HG03196 (cell line): ENCODE results near the gene NEB.
"Not testable (repeated sequence)": the region's sequence is repeated elsewhere in the genome, so short reads cannot be mapped to it uniquely, and the experiment has no call there.

ENCODE experiments used
- ATAC-seq: cut with Tn5 transposase; IDR thresholded peaks from one replicate; pipeline ENCODE4 v1.9.1; 2021; ENCODE audit not compliant: unreplicated experiment

The NEB gene

GRCh38 chr2:151654085-151654484 lies 80.2 kb downstream of the NEB start:
- ATAC-seq: no peak

GRCh38 chr2:151651274-151651673 lies 83.0 kb downstream of the NEB start:
- ATAC-seq: no peak

DNA sequence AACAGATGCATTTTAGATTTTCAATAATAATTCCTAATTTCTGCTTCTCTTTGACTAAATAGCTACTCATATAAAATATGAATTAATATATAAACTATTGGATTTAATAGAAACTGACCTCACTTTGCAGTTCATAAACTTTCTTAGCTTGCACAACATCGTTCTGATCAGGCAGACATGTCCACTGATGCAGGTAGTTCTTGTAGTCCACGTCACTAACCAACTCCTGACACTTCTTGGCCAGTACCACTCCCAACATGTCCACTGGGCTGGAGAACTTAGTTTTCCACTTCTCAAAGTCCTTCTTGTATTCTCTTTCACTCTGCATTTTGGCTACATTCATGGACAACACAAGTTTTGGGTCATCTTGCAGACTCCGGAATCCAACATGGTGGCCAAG lies 83.8 kb downstream of the NEB start:
- no peak for ATAC-seq

GRCh38 chr2:151649966-151650365 lies 84.3 kb downstream of the NEB start:
- no peak for ATAC-seq

GRCh38 chr2:151649400-151649799 lies 84.9 kb downstream of the NEB start:
- no peak for ATAC-seq

GRCh38 chr2:151646512-151646911 lies 87.8 kb downstream of the NEB start:
- not testable (repeated sequence) for ATAC-seq

GRCh38 chr2:151644580-151644979 lies 89.7 kb downstream of the NEB start:
- no peak for ATAC-seq

DNA sequence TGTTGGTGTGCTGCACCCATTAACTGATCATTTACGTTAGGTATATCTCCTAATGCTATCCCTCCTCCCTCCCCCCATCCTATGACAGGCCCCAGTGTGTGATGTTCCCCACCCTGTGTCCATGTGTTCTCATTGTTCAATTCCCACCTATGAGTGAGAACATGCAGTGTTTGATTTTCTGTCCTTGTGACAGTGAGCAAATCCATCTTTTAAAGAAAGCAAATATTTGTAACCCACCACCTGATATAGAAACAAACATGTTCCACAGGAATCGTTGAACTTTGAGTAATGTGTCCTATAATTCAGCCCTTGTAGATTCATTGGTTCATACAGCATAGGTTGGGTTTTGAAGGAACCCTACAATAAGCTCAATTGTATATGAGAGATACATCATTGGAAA lies 92.4 kb downstream of the NEB start:
- ATAC-seq: not testable (repeated sequence)

DNA sequence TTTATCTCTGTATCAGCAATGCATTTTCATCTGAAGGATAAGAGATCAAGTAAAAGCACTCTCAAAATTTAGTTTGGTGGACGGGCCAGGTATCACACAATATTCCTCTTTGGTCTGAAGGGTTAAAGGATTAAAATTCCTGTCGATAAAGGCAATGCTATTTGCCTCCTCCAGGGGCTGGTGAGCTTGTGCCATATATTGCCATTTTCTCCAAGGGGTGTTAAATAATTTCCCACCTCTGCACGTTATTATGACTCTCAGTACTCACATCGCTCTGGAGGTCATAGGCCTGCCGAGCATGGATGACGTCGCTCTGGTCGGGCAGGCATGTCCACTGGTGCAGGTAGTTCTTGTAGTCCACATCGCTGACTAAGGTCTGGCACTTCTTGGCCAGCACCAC lies 94.2 kb downstream of the NEB start:
- ATAC-seq: no peak

GRCh38 chr2:151638990-151639389 lies 95.3 kb downstream of the NEB start:
- no peak for ATAC-seq

- ATAC-seq: peak; percentile 65
Observed at GRCh38 chr2:151638191-151638933, 95.9 kb downstream of the NEB start.

- peak; percentile 75 for ATAC-seq
Observed at GRCh38 chr2:151637271-151637781, 97.0 kb downstream of the NEB start.

DNA sequence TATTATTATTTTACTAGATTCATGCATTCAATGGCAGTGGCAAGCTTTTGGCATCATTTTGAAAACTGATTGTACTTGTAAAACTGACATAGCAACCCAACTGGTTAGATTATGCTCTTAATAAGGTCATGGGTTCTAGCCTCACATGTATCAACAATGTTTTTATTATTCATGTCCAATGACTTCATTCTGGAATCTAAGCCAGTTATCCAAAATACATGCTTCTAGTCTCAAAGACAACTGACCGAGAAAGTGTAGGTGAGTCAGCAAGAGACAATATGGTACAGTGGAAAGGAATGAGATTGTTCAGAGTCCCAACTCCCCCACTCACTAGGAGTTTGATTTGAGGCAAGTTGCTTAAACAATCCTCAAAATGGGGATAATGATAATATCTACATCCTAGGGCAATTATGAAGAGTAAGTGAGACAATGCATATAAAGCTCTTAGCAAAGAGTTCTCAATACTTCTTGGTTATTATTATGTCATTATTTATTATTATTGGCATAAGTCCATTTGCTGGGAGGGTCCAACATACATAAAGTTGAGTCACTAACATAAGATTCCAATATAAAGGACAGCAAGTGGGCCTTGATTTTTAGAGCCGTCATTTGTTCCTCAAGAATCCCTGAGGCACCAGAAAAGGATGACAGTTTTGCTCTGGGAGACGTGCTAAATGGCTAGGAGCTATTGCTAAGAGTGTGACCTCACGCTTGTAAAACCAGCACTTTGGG lies 99.4 kb downstream of the NEB start:
- ATAC-seq: no peak

DNA sequence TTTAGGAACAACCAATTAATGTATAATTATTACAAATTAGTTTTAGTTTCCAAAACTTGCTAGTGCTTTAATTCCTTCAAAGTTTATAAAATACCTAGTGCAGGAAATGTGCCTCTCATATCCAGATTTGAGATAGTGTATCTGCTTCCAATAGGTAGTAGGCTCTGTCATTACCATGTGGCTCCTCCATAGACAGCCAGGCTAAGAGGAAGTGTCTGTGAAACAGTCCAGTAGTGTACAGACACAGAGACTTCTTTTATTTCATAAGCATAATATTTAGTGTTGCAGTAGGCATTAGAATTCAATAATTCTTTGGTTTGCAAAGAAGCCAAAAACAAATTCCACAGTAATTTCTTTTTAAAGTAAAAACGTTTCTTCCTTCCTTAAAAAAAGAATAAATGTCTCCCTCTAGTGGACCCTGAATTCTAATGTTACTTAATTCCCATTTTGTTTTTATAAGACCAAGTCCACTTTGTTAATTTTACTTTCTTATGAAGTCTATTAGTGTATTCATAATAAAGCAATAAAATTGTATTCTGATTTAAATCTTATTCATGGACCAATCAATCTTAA lies 101.2 kb downstream of the NEB start:
- ATAC-seq: no peak

DNA sequence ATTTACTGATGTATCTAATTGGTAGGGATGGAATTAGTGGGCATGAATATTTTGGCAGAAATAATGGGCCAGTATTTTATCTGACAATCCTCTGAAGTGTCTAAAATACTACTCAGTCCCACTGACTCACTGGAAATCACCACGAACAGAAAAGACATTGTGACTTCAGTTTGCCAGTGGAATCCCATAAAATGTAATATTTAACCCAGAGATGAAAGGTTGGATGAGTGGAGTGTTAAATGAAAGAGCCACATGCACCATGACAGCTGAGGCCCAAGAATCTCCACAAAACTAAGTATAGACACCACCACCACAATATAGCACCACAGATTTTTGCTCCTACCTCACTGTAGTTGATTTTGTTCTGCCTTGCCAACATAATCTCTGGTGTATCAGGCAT lies 103.9 kb downstream of the NEB start:
- ATAC-seq: no peak

DNA sequence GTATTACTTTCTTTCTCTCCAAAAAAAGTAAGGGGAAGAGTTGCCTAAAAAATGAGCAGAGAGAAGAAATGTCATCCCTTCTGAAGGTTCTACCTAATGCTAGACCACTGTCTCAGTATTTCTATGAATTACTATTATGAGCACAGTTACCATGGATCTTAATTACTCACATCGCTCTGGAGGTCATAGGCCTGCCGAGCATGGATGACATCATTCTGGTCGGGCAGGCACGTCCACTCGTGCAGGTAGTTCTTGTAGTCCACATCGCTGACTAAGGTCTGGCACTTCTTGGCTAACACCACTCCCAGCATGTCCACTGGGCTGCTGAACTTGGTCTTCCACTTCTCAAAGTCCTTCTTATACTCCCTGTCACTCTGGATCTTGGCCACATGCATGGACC lies 106.9 kb downstream of the NEB start:
- ATAC-seq: no peak

- ATAC-seq: no peak
Observed at GRCh38 chr2:151624271-151624670, 110.0 kb downstream of the NEB start.

DNA sequence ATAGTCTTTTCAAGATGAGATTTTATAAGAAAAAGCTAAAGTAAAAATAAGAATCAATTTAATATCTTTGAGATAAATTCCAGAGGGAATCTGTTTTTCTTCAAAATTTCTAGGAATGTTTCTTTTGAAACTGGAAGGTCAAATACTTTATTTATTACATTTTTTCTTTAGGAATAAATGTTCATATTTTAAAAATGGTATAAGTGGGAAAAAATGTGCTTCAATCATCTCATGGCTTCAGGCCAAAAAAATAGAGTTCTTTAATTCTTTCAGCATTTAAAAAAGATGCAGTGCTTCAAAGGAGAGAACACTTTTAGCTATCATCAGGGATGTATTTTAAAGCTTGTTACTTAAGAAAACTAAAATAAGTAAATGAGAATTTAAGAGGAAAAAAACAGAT lies 110.6 kb downstream of the NEB start:
- ATAC-seq: no peak

DNA sequence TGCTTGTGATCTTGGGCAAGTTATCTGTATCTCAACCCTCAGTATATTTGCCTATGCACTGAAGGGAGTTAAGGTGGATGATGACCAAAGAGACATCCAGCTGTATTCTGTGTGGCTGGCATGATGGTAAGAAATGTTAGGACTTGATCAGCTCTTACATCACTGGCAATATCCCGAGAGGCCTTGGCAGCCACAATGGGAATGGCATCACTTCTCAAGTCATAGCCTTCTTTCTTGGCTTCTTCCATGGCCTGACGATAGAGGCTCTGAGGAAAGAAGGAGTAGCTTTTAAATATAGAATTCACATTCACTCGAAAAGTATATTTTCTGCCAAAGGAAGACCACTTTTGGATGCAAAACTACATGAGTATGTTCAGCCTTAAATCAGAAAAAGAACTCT lies 113.5 kb downstream of the NEB start:
- ATAC-seq: no peak

DNA sequence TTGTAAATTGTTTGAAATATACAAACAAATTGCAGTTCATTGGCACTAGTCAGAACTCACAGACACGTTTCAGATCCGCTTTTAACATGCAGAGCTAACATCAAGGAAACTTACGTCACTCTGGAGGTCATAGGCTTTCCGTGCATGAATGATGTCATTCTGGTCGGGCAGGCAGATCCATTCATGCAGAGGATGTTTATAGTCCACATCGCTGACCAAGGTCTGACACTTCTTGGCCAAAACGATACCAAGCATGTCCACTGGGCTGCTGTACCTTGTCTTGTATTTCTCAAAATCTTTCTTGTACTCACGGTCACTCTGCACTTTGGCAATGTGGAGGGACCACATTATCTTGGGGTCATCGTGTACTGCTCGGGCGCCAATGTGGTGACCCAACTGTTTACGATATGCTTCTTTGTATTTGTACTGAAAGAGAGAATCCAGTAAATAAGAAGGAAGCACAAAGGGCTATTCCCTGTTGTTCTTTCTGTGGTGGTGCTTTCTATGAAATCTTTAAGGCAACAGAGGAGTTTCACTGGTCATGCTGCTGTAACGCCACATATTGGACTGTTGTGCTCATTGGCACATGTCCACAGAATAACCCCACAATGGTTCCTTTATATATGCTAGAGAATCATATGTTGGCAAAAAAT lies 114.8 kb downstream of the NEB start:
- no peak for ATAC-seq

DNA sequence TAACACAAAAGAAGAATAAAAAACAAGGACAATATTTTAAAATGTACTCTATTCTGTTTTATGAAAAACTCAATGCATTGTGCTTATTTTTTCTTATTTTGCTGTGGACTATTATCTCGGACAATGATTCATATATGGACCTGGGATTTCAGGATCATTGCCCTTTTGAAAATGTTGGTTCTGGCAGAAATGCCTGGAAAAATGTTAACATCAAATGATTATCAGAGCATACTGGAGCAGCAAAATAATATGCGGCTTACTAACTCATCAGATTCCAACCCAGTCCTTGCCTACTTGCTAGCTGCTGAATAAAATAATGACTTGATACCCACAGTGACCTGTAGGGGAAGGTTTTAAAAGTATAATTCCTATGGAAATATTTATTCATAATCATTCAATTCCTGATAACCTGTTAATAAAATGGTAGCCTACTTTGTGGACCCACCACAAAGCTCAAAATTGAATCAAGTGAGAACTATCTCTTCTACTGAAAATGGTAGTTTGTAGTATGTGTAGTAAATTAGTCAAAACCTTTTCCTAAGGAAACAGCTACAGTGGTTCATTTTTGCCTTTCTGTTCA lies 117.4 kb downstream of the NEB start:
- no peak for ATAC-seq
